Measurements from ENCODE around the gene RAB3A. TPM values are rescaled to one million over a fixed set of nuclear protein-coding genes. Genes with fewer than 3 reads are reported as not detected.
"Not testable (repeated sequence)": the region's sequence is repeated elsewhere in the genome, so short reads cannot be mapped to it uniquely, and the experiment has no call there.

RAB3A gene
- total RNA-seq, 1 donor from 2014 or later, result 0.17 TPM

DNA sequence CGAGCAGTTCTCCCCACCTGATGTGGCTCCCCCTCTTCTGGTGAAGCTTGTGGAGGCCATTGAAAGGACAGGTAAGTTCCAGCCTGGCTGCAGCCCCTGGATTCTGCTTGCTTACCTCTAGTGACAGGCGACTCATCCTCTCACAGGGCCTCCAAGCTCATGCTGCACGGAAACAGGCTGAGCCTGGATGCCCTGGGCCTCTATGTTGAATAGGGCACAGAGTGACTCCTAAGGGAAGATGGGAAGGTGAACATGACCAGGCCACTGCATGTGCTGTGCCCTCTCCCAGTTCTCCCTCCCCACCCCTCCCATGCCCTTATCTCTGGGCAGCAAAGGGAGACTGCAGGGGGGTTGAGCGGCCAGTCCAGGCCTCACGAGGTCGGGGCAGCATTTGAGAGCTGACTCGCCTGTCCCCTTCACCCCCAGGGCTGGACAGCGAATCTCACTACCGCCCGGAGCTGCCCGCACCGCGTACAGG lies 43.3 kb downstream of the RAB3A start:
- peak overlapping the region; percentile 35 for H3K4me3 ChIP-seq (ENCODE audit: low read depth, low read length)
- DNase-seq (ENCODE audit: low read depth), result no peak
- TF ChIP-seq, protein P1, sequence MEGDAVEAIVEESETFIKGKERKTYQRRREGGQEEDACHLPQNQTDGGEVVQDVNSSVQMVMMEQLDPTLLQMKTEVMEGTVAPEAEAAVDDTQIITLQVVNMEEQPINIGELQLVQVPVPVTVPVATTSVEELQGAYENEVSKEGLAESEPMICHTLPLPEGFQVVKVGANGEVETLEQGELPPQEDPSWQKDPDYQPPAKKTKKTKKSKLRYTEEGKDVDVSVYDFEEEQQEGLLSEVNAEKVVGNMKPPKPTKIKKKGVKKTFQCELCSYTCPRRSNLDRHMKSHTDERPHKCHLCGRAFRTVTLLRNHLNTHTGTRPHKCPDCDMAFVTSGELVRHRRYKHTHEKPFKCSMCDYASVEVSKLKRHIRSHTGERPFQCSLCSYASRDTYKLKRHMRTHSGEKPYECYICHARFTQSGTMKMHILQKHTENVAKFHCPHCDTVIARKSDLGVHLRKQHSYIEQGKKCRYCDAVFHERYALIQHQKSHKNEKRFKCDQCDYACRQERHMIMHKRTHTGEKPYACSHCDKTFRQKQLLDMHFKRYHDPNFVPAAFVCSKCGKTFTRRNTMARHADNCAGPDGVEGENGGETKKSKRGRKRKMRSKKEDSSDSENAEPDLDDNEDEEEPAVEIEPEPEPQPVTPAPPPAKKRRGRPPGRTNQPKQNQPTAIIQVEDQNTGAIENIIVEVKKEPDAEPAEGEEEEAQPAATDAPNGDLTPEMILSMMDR (conservative IDR thresholded peaks at IDR 0.05; ENCODE audit: low read depth, low read length), result no peak

- TF ChIP-seq, protein P1 (conservative IDR thresholded peaks at IDR 0.05; ENCODE audit: low read depth, low read length), result no peak
- H3K4me3 ChIP-seq (ENCODE audit: low read depth, low read length), result no peak overlapping the region
- no peak for DNase-seq (ENCODE audit: low read depth)
These were observed 44.0 kb downstream of the RAB3A start for GRCh38 chr19:18159810-18160209.

- not testable (repeated sequence) for DNase-seq (ENCODE audit: low read depth)
These were observed 44.7 kb downstream of the RAB3A start for GRCh38 chr19:18159059-18159616.

GRCh38 chr19:18158467-18158866 lies 45.4 kb downstream of the RAB3A start:
- H3K4me3 ChIP-seq (ENCODE audit: low read depth, low read length), result no peak overlapping the region
- DNase-seq (ENCODE audit: low read depth), result no peak
- TF ChIP-seq, protein P1 (conservative IDR thresholded peaks at IDR 0.05; ENCODE audit: low read depth, low read length), result no peak

More at GRCh38 chr19:18159059-18159616, 44.7 kb downstream of the RAB3A start:
- H3K4me3 ChIP-seq (ENCODE audit: low read depth, low read length), result not testable (repeated sequence)

GRCh38 chr19:18157465-18158063 lies 46.3 kb downstream of the RAB3A start:
- no peak overlapping the region for H3K4me3 ChIP-seq (ENCODE audit: low read depth, low read length)
- DNase-seq (ENCODE audit: low read depth), result no peak
- TF ChIP-seq, protein P1 (conservative IDR thresholded peaks at IDR 0.05; ENCODE audit: low read depth, low read length), result no peak

DNA sequence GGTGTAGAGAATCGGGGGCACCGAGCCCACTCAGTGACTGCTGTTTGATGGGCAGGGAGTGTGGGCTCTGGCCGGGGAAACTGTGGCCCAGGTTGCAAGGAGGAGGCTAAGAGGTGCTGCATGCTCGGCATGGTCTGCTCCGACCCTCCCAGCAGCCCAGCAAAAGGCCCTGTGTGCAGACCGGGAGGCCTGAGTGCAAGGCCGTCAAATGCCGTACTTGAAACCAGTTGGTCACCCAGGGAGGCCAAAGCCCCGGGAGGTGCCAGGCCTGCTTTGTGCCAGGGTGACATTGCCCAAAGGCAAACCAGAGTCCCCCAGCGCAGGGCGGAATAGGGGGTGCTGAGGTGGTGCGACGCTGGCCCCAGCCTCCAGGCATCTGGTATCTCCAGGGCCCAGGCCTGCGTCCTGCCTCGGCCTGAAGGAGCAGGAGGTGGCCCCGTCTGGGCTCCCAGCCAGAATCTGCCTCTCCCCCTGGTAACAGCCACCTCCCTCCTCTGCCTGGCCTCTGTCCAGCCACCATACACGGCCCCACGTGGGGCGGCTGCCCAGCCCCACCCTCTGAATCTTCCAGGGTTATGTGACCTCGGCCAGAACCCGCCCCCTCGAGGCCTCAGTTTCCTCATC lies 46.9 kb downstream of the RAB3A start:
- no peak for DNase-seq (ENCODE audit: low read depth)
- no peak overlapping the region for H3K4me3 ChIP-seq (ENCODE audit: low read depth, low read length)
- TF ChIP-seq, protein P1 (conservative IDR thresholded peaks at IDR 0.05; ENCODE audit: low read depth, low read length), result no peak

DNA sequence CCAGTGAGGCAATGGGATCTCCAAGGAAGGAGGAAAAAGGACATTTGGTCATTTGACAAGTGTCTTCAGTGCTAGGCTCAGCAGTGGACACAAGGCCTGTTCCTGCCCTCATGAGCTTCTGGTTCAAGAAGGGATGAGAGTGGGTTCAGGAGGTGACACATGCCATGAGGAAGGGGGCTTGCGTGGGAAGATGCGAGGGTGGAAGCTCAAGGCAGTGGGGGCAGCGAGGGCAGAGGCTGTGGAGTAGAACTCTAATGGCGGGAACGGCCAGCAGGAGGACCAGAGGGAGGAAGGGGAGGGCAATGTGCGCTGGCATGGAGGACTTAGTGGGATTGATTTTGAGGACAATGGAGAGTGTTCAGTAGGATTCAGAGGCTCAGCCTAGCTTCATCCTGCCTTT lies 47.6 kb downstream of the RAB3A start:
- H3K4me3 ChIP-seq (ENCODE audit: low read depth, low read length), result no peak overlapping the region
- DNase-seq (ENCODE audit: low read depth), result no peak
- TF ChIP-seq, protein P1 (conservative IDR thresholded peaks at IDR 0.05; ENCODE audit: low read depth, low read length), result no peak
